Caco-2 (cell line): Measurements from ENCODE around the gene AP5S1. TPM values are rescaled to one million over a fixed set of nuclear protein-coding genes. Genes with fewer than 3 reads are reported as not detected.
A peak's percentile ranks its signal among the peaks of the same experiment; 100 is the strongest.

Experiments used
- BruUV-seq: library from RNA; stranded (reverse); fragments of 400-500 nt; replicated peaks from 2 replicates; lab custom pipeline; 2021; lab: Mats Ljungman, UMichigan
- CTCF ChIA-PET: fragments of 300-600 bp; sonication (Branson Sonifier 250); formaldehyde crosslinking; loops from one replicate; lab custom pipeline; 2022; ENCODE audit warnings: antibody characterized with exemption; lab: Charles Lee
- POLR2A ChIA-PET: fragments of 300-600 bp; sonication (Branson Sonifier 250); formaldehyde crosslinking; loops from one replicate; lab custom pipeline; 2022; ENCODE audit warnings: antibody characterized with exemption; lab: Charles Lee
- DNase-seq, 2 experiments: peaks; one replicate each; pipeline versions ENCODE4 v3.0.0 to v3.0.0-alpha.2; 2020 to 2022
- H3K27me3 ChIP-seq: replicated peaks from 2 replicates; pipeline ENCODE4 v1.6.0; 2011; ENCODE audit warnings: low read length; ENCODE audit not compliant: control insufficient read depth, insufficient read depth
- H3K36me3 ChIP-seq: 2 replicates; pipeline ENCODE4 v1.5.1; 2011; ENCODE audit warnings: low read length; ENCODE audit not compliant: control insufficient read depth, insufficient read depth
- H3K4me1 ChIP-seq: fragments of 250-450 bp; sonication (Bioruptor Pico); 2 replicates; pipeline ENCODE4 v1.5.1; 2020; ENCODE audit warnings: mild to moderate bottlenecking
- H3K4me3 ChIP-seq: 2 replicates; pipeline ENCODE4 v1.5.1; 2011; ENCODE audit warnings: low read depth, mild to moderate bottlenecking, control low read depth, low read length
- H3K9me3 ChIP-seq: fragments of 250-450 bp; sonication (Bioruptor Pico); 2 replicates; pipeline ENCODE4 v1.5.1; 2020; ENCODE audit warnings: mild to moderate bottlenecking, moderate library complexity
- H3K27ac Mint-ChIP-seq: one replicate; pipeline ENCODE4 v1.8.0; 2022; ENCODE audit warnings: mixed read lengths; ENCODE audit not compliant: unreplicated experiment
- H3K27me3 Mint-ChIP-seq: one replicate; pipeline ENCODE4 v1.8.0; 2022; ENCODE audit warnings: mixed read lengths; ENCODE audit not compliant: insufficient read depth, unreplicated experiment
- H3K36me3 Mint-ChIP-seq: one replicate; pipeline ENCODE4 v1.8.0; 2022; ENCODE audit warnings: mild to moderate bottlenecking, mixed read lengths; ENCODE audit not compliant: insufficient read depth, unreplicated experiment
- H3K4me1 Mint-ChIP-seq: one replicate; pipeline ENCODE4 v1.8.0; 2022; ENCODE audit warnings: low read depth, mixed read lengths; ENCODE audit not compliant: unreplicated experiment
- H3K4me3 Mint-ChIP-seq: one replicate; pipeline ENCODE4 v1.8.0; 2022; ENCODE audit warnings: mild to moderate bottlenecking, moderate library complexity, mixed read lengths; ENCODE audit not compliant: unreplicated experiment
- H3K9me3 Mint-ChIP-seq: one replicate; pipeline ENCODE4 v1.8.0; 2022; ENCODE audit warnings: mixed read lengths; ENCODE audit not compliant: unreplicated experiment
- intact Hi-C: fragments of 100-400 bp; cut with micrococcal nuclease; formaldehyde crosslinking; loops from one replicate; pipeline ENCODE4 v1.10.0; 2022; ENCODE audit not compliant: unreplicated experiment
- total RNA-seq: library from RNA; stranded (reverse); gene quantifications from 2 replicates; pipeline ENCODE4 v1.2.3, GENCODE V29; 2022
- TF ChIP-seq, protein P1 (sequence below), 2 experiments: fragments of 200-600 bp in 1 of 2; IDR thresholded peaks; 1 replicate in 1 of 2; 2 replicates in 1 of 2; pipeline versions ENCODE4 v1.5.1 to v1.8.0; 2011 to 2022; ENCODE audit warnings: antibody characterized with exemption in 1 of 2, control low read depth in 1 of 2, inconsistent platforms in 1 of 2, low read depth in 1 of 2, low read length in 1 of 2, mild to moderate bottlenecking in 1 of 2, moderate library complexity in 1 of 2; ENCODE audit not compliant: insufficient read depth in 1 of 2, severe bottlenecking in 1 of 2, unreplicated experiment in 1 of 2

The AP5S1 gene
- total RNA-seq, 1 experiment from 2014 or later = 17.3 TPM

DNA sequence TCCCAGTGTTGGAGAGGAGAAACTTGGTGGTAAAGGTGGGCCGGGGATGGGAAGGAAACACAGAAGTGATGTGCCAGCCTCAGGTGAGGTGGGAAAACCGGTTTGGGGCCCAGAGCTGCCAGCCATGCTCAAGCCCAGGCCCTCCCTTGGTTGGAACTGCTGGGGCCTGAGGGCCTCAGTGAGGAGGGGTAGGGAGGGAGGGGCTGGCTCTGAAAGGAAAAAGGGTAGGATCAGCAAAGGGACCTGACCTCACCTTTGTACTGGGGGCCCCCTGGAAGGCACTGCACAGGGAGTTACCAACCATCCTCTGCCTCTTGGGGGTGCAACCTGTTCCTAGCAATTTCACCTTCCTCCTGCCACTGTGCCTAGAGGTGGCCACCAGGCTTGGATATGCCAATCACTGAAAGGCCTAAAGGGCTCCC, 37.3 kb upstream of the AP5S1 start:
- POLR2A ChIA-PET = interaction anchor here (0.5 kb wide), 1 partner anchor 944 kb away, joined by 4 read pairs; no protein-coding TSS in a partner anchor
- no peaks in the 10 kb centered on the region for H3K9me3 ChIP-seq
- no TSS peak for BruUV-seq

DNA sequence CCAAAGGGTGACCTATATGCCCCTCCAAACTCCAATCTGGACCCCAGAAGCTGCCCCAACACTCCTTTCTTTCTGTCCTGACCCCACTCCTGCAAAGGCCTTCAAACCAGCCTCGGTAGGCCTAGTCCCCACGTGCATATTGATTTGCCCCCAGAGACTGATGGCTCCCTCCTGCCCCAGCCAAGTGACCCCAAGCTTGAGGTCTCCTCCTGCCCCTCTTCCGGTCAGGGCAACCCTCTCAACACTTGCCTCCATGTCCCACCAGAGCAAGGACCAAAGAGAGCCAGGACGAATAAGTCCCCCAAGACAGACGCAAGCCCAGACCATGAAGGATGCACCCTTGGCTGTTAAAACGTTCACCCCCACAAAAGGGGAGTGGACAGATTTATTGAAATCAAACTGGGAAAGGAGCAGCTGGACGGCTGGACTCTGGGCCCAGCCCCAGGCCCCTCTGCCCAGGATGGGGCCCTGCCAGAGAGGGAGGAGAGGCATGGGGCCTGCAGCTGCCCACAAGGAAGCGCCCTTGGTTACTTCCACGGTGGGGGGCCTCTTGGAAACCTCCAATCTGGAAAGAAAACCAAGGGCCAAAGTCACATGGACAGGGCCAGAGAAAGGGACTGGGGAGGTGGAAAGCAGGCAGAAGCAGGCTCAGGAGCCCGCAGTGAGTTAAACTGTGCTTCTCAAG, 36.7 kb upstream of the AP5S1 start:
- Mint-ChIP-seq H3K4me3 (peak overlapping the region; percentile 31), H3K27me3 (peaks cover 4% of the 10 kb centered on the region), H3K36me3 (peaks cover 14% of the 10 kb centered on the region), H3K27ac (no peak overlapping the region), H3K9me3 (no peaks in the 10 kb centered on the region), H3K4me1 (peaks cover 3% of the 10 kb centered on the region)
- ChIA-PET POLR2A (interaction anchor here (0.5 to 0.6 kb wide), 2 partner anchors 189 to 944 kb away, joined by 4 to 6 read pairs; no protein-coding TSS in a partner anchor), CTCF (interaction anchor here (0.6 to 2.6 kb wide), 2 partner anchors 67 to 85 kb away, joined by 4 to 7 read pairs; no protein-coding TSS in a partner anchor)
- Histone ChIP-seq H3K36me3 (no peaks in the 10 kb centered on the region), H3K4me3 (no peak overlapping the region), H3K4me1 (peaks cover 29% of the 10 kb centered on the region), H3K27me3 (no peaks in the 10 kb centered on the region), H3K9me3 (no peaks in the 10 kb centered on the region)
- BruUV-seq = no TSS peak
- TF ChIP-seq, protein P1, sequence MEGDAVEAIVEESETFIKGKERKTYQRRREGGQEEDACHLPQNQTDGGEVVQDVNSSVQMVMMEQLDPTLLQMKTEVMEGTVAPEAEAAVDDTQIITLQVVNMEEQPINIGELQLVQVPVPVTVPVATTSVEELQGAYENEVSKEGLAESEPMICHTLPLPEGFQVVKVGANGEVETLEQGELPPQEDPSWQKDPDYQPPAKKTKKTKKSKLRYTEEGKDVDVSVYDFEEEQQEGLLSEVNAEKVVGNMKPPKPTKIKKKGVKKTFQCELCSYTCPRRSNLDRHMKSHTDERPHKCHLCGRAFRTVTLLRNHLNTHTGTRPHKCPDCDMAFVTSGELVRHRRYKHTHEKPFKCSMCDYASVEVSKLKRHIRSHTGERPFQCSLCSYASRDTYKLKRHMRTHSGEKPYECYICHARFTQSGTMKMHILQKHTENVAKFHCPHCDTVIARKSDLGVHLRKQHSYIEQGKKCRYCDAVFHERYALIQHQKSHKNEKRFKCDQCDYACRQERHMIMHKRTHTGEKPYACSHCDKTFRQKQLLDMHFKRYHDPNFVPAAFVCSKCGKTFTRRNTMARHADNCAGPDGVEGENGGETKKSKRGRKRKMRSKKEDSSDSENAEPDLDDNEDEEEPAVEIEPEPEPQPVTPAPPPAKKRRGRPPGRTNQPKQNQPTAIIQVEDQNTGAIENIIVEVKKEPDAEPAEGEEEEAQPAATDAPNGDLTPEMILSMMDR (IDR thresholded peaks at IDR 0.05; ENCODE audit: insufficient read depth in 1 of 2, low read depth in 1 of 2, low read length in 1 of 2, severe bottlenecking in 1 of 2, unreplicated experiment in 1 of 2) = no peak
- DNase-seq = no peak
- intact Hi-C loops = no loop called here

More for the DNA sequence above, 37.3 kb upstream of the AP5S1 start:
- Mint-ChIP-seq H3K27me3 (peaks cover 3% of the 10 kb centered on the region), H3K4me3 (peak overlapping the region; percentile 31), H3K27ac (no peak overlapping the region), H3K9me3 (no peaks in the 10 kb centered on the region), H3K4me1 (no peaks in the 10 kb centered on the region), H3K36me3 (peaks cover 14% of the 10 kb centered on the region)
- TF ChIP-seq, protein P1 (IDR thresholded peaks at IDR 0.05; ENCODE audit: insufficient read depth in 1 of 2, low read depth in 1 of 2, low read length in 1 of 2, severe bottlenecking in 1 of 2, unreplicated experiment in 1 of 2) = no peak
- intact Hi-C loops = no loop called here
- Histone ChIP-seq H3K27me3 (no peaks in the 10 kb centered on the region), H3K36me3 (no peaks in the 10 kb centered on the region), H3K4me1 (peaks cover 29% of the 10 kb centered on the region), H3K4me3 (no peak overlapping the region)
- peak in 1 of 2 experiments; percentile 32 for DNase-seq
- CTCF ChIA-PET = interaction anchor here (2.6 kb wide), 1 partner anchor 66 kb away, joined by 7 read pairs; no protein-coding TSS in a partner anchor

DNA sequence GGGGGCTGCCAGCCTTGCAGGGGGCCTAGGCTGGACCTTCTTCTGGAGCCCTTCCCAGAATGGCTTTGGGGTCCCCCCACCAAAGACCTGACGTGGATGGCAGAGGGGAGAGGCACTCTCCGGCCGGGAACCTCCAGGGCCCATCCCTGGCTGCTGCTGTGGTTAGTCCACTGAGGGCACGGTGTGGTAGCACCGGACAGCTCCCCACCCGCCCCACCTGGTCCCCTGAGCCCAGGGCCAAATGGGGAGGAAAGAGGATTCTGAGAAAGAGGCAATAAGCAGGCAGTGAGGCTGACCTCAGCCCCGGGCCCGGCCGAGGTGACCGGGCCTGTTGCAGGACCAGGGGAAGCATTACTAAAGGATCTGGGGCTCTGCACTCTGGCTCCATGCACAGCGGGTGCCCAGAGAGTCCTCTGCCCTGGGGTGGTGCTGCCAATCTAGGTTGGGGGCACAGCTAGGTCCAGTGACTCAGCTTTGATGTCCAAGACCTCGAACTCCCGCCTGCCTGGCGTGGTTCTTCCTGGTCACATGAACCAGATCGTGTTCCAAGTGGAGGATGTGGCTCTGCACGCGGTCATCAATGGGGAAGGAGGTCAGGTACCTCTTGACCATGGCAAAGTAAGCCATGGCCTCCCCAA, 36.0 kb upstream of the AP5S1 start:
- H3K27me3 Mint-ChIP-seq = peaks cover 6% of the 10 kb centered on the region
- peak overlapping the region; percentile 30 for H3K4me3 Mint-ChIP-seq
- no peak for DNase-seq
- Histone ChIP-seq H3K9me3 (no peaks in the 10 kb centered on the region), H3K36me3 (no peaks in the 10 kb centered on the region), H3K4me1 (peaks cover 29% of the 10 kb centered on the region), H3K4me3 (no peak overlapping the region), H3K27me3 (no peaks in the 10 kb centered on the region)
- H3K36me3 Mint-ChIP-seq = peaks cover 14% of the 10 kb centered on the region
- H3K9me3 Mint-ChIP-seq = no peaks in the 10 kb centered on the region
- ChIA-PET CTCF (interaction anchor here (0.6 kb wide), 1 partner anchor 84 kb away, joined by 4 read pairs; no protein-coding TSS in a partner anchor), POLR2A (interaction anchor here (1.6 kb wide), 1 partner anchor 12 kb away, joined by 5 read pairs; the partner anchor contains the start of gene CDC25B)
- TF ChIP-seq, protein P1 (IDR thresholded peaks at IDR 0.05; ENCODE audit: insufficient read depth in 1 of 2, low read depth in 1 of 2, low read length in 1 of 2, severe bottlenecking in 1 of 2, unreplicated experiment in 1 of 2) = no peak
- BruUV-seq = TSS peak; percentile 86
- intact Hi-C loops = no loop called here
- H3K4me1 Mint-ChIP-seq = peaks cover 7% of the 10 kb centered on the region
- H3K27ac Mint-ChIP-seq = no peak overlapping the region
